ENCODE results near the gene ALDH3A1.
"Not testable (repeated sequence)": the region's sequence is repeated elsewhere in the genome, so short reads cannot be mapped to it uniquely, and the experiment has no call there.

Gene ALDH3A1

DNA sequence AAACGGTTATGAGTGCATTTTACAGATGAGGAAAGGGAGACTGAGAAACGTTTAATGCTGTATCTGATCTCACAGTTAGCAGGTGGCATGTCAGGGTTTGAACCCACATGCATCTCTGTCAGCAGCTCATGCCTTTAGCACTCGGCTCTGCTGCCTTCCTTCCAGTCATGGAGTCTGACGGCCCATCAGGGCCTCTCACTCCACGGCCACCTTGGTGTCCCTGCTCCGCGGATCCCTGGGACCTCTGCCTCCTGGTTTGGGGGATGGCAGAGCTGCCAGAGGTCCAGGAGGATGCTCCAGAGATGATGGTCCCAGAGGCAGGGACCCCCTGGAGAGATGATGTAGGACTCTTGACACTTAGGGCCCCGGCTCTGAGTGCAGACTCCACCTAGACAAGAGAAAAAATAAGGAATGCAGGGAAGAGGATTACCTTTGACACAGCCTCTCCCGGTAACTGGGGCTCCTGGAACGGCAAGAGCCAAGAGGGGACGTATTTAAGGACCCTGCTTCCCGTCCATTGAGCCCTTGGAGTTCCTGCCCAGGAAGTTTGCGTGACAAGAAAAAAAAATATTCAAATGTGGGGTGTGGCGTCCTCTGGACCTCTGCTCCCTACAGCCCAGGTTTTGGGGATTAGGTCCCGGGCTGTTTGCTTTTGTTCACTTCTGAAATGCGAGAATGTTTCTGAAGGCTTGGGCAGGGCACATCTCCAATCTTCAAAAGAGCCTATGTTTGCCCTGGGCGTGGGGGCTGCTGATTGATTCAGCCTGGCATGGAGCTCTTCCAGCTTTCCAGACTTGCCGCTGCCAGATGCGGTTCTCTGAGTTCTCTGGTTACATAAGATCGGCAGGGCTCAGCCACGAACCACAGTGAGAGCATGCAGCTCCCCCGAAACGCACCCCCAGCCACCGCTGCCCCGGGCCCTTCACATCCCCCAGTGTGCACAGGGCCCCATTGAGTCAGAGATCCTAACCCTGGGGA, at the start of gene ALDH3A1:
ALDH3A1 (minus strand) TSS at position 470 of the 978 bp plus-strand sequence. CDS start 3,169 bp downstream, outside the sequence.
- DNase-seq (ENCODE audit: low read depth) = no peak

DNA sequence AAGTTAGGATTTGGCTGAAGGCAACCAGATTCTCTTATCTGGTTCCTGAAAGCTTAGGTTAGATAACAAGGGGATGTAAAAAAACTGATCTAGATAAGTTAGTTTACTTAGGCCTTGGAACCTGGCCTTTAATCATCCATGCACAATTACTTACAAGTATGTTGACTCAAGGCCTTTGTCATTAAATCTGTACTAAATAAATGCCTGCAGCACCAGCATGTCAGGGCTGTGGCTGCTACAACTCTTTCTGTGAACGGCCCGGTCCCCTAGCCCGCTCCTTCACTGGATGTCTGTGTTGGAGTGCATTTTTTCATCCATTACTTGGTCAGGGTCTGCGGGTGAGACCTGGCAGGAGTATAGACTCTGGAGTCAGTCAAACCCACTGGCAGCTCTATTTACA, 48.4 kb upstream of the ALDH3A1 start:
- no peak for DNase-seq (ENCODE audit: low read depth)

DNA sequence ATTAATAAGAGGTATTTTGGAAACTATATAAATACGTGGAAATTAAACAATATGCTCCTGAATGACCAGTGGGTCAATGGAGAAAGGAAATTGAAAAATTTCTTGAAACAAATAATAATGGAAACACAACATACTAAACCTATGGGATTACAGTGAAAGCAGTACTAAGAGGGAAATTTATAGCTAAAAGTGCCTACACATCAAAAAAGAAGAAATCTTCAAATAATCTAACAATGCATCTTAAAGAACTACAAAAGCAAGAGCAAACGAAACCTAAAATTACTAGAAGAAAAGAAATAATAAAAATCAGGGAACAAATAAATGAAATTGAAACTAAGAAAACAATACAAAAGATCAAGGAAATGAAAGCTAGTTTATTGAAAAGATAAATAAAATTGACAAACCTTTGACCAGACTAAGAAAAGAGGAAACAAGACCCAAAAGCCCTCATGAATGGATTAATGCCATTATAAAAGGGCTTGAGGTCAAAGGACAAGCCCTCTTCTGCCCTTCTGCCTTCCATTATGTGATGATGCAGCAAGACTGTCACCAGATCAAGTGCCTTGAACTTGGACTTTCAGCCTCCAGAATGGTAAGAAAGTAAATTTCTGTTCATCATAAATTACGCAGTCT, 43.9 kb upstream of the ALDH3A1 start:
- no peak for DNase-seq (ENCODE audit: low read depth)

DNA sequence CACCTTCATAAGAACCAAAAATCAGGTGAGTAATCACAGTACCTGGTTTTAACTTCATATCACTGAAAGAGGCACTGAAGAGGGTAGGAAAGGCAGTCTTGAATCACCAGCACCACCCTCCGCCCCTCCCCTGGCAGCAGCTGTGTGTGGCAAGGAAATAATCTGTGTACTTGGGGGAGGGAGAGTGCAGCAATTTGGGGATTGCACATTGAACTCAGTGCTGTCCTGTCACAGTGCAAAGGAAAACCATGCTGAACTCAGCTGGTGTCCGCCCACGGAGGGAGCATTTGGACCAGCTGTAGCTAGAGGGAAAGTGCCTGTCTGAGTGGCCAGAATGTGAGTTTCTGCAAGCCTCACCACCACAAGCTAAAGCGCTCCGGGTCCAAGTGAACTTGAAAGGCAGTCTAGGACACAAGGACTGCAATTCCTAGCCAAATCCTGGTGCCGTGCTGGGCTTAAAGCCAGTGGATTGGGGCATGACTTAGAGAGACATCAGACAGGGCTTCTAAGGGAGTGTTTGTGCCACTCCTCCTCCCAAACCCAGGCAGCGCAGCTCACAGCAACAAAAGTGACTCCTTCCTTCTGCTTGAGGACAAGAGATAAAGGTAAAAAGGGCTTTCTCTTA, 39.7 kb upstream of the ALDH3A1 start:
- no peak for DNase-seq (ENCODE audit: low read depth)

DNA sequence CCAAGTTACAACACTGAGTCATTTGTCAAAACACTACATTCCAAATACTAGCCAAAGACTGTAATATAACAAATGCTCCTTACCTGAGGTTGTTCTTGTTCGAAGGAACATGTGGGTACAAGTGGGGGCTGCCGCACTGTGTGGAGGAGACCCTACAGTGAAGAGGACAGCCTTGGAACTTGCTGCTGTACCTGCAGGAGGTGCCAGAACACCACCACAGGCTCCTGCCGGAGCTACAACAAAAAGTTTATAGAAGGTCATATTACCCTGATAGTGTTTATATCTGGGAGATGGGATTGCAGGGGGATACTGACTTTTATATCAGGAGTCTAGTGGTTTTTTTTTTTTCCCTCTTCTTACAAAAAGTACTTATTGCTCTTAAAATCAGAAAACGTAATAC, 37.8 kb upstream of the ALDH3A1 start:
- DNase-seq (ENCODE audit: low read depth) = no peak

DNA sequence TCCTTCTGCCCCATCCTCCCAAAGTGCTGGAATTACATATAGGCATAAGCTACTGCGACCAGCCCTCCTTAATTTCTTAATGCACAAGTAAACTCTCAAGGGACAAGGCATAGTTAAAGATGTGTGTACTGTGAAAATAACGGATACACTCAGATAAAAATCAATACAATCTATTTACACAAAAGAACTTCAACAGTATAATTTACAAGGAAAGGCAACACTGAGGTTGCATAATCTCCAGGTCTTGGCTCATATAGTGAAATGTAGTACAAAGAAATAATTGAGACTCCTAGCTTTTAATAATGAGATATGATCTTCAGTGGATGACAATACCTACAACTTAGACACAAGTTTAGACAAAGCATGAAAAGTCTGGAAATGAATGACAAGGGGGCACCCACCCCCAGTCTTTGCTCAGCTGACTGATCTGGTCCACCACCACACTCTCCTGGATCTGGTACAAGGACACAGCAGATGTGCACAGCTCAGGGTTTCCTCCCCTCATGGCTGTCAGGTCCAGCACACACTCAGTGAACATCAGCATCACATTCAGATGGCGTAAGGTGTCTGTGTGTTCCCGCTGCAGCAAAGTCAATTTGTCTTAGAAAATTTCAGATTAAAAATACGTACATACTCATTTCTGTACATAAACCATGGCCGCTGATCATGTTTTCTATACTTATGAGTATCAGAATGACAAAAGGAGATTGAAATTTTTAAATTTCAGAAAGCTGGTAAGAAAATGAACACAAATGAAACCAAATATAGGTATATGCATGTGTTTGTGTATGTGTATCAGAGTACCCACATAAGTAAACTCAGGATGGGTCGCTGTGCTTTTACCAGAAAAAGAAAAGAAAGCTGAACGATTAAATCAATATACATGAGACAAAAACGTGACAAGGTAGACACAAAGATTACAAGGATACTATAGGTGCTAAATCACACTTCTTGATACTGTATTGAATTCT, 33.7 kb upstream of the ALDH3A1 start:
- no peak for DNase-seq (ENCODE audit: low read depth)

DNA sequence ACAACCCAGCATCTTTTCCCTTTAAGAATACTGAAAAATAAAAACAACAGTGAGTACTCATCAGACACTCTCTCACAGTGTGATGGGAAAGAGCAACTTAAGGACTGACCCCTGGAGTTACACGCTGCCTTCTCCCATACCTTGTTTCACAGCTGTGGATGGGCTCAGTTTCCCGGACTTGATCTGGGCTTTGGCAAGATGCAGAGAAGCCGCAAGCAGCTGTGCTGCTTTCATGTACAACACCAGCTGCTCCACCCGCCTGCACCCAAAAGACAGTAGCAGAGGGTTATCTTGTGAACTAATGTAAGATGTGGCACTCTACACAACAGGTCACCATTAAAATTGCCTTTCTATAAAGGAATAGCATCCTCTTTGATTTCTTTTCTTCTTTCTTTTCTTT, 32.7 kb upstream of the ALDH3A1 start:
- DNase-seq (ENCODE audit: low read depth) = no peak

DNA sequence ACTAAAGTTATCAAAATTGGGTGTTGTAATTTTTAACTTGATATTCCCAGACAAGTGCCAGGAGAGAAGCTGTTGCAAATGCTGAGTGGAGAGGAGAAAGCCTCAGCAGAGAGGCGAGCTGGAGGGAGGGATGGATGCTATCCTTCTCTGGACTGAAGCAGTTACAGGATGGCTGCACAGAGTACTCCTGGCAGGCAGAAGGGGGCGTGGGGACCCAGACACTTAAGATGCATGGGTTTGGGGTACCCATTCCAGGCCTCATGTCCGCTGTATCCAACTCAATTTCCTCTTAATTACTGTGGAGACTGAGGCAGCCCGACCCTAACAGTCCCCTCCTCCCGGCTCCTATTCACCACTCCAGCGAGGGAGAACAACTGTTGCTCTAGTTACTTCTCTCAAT, 25.4 kb upstream of the ALDH3A1 start:
- no peak for DNase-seq (ENCODE audit: low read depth)

DNA sequence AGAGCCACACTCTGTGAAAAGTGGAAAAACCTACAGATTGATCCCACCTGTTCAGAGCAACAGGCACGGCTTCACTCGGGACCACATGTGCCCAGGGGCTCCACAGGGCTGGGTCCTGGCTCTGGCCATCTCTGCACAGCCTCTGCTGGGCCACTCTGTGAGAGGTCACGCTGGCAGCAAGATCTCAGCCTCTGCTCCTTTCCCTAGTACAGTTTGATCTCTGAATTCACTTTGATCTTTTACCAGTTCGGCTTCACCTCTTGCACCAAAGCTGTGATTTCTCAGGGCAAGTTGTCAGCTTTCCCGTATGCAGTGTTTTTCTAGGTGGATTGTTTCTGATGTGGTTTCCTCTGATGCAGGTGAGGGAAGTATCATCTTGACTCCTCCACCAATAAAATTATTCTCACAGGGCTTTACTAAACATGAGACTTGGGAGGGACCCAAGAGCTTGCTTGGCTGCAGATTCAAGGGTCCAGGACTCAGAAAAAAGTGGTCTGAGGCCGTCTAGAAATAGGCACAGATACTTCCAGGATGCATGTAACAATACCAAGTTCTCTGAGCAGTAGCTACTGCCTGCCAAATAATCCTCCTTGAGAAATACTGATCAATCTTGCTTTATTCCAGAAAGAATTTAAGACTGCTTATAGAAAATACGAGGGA, 24.0 kb upstream of the ALDH3A1 start:
- DNase-seq (ENCODE audit: low read depth) = no peak

DNA sequence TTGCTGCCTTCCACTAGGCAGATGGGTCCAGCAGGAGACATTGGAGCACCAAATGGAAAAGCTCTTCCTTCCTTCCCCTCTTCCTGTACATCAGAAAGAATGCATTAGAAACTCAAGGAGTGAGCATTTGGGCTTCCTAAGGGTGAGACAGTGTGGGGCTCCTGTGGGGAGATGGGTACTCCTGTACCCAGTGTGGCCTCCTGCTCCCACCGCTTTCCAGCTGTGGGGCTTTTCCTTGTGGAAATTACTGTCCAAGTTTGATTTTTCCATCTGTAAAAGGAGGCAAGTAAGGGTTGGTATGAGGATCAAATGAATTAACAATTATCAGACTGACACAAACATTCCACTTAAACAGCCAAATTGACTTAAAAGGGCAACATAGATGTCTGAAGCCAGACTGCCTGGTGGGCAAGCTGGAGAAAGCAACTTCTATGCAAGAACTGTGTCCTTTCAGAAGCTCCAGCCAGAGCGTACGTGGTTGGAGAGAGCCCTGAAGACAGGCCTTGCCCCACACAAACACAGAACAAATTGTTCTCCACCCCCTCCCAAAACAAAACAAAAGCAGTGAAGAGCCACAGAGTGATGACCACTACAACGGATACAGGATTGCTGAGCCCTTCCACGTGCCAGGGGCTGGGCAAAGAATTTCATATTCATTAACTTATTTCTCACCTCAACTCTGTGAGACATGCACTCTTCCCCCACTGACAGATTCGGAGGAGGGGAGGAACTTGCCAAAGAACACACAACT, 23.1 kb upstream of the ALDH3A1 start:
- DNase-seq (ENCODE audit: low read depth) = no peak

DNA sequence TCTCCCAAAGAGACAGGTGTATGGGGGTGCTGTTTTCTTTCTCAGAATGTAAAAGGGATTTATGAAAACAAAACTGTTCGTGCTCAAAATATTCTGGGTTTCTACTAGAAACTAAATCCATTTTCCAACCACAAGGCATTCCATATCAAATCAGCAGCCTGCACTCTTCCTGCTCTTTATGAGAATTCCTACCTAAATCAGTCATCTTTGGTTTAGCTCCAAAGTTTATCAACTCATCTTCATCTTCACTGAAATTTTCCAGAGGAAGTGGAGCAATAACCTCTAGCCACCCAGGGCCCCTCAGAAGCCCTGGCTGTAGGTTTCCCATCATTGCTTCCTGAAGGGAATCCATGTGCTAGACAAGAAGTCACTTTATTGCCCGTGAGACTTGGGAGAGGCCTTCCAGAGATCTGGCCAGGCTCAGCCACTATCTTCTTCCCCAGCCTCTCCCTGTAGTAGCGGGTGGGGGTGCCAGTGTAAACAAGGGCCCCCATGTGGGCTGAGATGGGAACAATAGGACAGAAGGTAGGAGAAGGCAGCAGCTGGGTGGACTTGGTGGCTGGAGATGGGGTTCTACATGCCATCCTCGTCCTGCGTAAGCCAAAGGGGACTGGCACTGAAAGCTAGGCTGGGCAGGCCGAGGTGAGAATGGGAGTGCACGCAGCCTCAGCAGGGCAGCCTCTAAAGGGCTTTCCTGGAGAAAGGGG, 22.0 kb upstream of the ALDH3A1 start:
- DNase-seq (ENCODE audit: low read depth) = no peak

DNA sequence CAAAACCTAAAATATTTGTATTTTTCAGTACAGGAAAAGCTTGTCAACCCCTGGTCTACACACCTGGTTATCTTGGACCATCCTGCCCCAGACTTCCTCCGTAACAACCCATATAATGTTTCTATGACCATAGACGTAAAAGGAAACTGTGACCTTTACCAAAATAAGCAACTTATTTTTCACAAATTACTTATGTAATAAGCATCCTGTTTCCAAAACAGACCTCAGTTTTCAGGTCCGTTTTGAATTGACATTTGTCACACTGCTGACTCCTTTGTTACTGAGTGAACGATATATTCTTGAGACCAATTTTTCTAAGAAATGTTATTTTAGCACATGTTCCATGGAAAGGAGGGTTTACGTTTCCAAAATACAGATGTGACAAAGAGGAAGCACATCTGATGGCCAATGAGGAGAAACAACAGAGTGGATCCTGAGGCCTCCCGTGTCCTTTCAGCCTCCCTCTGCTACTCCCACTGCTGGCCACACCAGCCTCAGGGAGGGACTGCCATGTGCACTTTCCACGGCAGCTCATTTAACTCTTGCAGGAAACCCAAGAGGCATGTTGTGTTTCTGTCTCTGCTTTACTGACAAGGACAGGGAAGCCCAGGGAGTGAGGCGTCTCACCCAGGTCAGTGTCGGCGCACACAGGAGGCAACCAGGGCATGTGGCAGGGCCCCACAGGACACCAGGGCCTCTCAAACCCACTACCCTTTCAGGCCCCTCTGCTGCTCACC, 20.1 kb upstream of the ALDH3A1 start:
- no peak for DNase-seq (ENCODE audit: low read depth)

DNA sequence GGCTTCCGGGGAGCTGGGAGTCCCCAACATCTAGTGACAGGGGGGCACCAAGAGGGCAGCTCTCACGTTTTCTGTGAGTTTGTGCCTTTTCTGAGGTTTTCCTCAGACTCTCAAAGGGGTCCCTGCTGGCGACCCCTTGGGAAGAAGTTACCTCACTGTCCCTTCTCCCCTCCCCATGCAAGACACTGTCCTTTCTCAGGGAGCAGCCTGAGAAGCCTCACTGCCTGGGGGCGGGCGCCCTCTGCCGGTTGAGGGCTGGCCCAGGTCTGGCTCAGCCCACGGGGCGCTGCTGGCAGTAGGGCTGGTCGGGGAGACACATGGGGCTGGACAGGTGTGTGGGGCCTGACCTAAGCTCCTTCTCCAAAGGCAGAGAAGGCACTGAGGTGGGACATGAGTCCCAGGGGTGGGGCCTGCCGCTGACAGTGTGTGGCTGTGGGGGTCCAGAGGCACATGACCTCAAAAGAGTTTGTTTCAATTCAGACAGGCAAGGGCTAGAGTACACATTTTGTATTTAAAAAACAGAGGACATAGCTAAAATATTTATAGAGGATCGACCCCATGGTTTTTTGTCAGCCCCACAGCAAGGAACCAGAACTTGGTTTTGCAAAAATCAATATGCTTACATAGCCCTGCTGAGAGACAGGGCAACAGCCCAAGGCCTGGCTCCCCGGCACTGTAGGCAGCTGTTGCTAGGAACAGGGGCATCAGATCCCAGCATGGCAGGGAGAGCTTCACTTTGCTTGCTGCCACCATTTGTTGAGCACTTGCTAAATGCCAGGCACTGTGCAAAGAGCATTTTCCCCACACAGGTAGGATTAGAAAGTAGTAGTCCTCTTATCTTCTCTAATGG, 18.5 kb upstream of the ALDH3A1 start:
- peak; percentile 73 for DNase-seq (ENCODE audit: low read depth)

DNA sequence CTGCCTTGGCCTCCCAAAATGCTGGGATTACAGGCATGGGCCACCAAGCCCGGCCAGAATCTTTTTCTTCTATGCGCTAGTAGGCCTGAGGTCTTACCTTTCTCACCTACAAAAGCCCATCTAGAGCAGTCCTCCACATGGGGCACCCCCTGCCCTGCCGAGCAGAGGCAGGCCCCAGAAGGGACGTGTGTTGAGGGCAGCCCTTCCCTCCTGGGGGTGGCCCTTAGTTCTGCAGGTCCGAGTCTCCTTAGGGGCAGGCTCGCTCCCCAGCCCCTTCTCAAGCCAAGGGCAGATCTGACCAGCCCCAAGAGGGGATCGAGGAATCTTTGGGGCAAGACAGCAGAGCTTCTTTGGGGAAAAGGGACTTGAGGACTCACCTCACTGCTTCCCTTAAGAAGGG, 17.9 kb upstream of the ALDH3A1 start:
- DNase-seq (ENCODE audit: low read depth) = no peak

DNA sequence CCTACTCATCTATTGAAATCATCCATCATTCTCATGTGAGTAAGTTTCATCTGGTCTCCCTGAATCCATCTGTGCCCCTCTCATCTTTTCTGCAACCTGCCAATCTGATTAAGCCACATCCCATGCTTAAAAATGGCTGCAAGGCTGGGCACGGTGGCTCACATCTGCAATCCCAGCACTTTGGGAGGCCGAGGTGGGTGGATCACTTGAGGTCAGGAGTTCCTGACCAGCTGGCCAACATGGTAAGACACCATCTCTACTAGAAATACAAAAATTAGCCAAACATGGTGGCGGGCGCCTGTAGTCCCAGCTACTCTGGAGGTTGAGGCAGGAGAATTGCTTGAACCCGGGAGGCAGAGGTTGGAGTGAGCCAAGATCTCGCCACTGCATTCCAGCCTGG, 15.9 kb upstream of the ALDH3A1 start:
- DNase-seq (ENCODE audit: low read depth) = not testable (repeated sequence)

DNA sequence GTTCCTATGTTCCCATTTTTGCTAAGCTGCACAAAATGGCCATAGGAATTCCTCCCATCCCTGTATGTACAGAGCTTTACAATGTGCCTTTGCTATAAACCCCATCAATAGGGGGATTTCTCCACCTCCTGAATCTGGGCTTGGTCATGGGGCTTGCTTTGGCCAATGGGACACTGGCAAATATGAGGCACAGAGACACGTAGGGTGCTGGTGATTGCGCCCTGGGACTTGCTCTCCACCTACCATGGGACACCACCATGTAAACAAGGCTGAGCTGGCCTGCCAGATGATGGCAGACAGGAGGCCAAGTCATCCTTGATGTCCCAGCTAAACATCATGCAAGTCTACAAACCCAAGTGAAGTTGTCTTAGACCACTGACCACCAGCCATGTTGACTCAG, 15.3 kb upstream of the ALDH3A1 start:
- no peak for DNase-seq (ENCODE audit: low read depth)

DNA sequence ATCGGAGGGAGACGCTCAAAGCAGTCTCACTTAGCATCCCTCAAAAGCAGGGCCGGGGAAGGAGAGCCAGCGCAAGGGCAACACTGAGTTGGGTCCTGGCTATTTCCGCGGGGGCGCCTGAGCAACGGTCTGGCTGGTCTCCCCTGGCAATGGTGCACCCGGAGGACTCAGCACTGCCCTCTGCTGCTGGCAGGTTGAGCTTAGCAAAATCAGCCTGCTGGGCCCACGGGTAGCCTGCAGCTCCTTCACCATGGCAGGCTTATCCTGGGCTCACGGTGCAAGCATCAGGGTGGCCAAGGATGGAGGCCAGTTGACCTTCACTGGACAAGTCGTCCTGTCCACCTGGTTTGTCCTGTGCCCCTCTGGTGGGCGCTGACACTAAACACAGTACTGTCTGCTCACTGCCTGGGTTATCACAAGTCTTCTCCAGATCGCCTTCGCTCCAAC, 14.4 kb upstream of the ALDH3A1 start:
- peak; percentile 54 for DNase-seq (ENCODE audit: low read depth)

DNA sequence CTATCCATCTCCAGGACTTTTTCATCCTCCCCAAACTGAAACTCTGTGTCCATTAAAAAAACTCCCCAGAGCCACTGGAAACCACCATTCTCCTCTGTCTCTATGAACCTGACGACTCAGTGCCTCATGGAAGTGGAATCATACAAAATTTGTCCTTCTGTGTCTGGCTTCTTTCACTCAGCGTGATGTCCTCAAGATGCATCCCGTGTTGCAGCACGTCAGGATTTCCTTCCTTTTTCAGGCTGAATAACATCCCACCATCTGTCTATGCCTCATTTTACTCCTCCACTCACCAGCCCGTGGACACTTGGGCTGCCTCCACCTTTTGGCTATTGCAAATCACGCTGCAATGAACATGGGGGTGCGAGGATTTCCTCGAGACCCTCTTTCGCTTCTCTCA, 12.6 kb upstream of the ALDH3A1 start:
- DNase-seq (ENCODE audit: low read depth) = no peak

All from stimulated activated CD8-positive, alpha-beta memory T cell treated with anti-CD3 and anti-CD28 coated beads, Interleukin-4, amount 100 ng/mL, for 24 hours (primary cell).